Esophagus muscularis mucosa (tissue), 4 donors: ENCODE data around the gene GABPB2.

Source experiments
- CTCF ChIP-seq, 3 experiments: fragments of 200-600 bp in 2 of 3; fragments of 450-650 bp in 1 of 3; sonication (generic) in 2 of 3; IDR thresholded peaks; one replicate each; pipeline ENCODE4 v1.5.1; 2017 to 2019; ENCODE audit warnings: antibody characterized with exemption in 3 of 3, mild to moderate bottlenecking in 2 of 3, moderate library complexity in 1 of 3
- EP300 ChIP-seq: sonication (generic); formaldehyde crosslinking; IDR thresholded peaks from one replicate; pipeline ENCODE4 v1.6.1; 2017; ENCODE audit warnings: antibody characterized with exemption
- POLR2A ChIP-seq: fragments of 450-650 bp; IDR thresholded peaks from one replicate; pipeline ENCODE4 v1.6.1; 2017; ENCODE audit warnings: antibody characterized with exemption, moderate library complexity, mild to moderate bottlenecking, low read depth
- POLR2AphosphoS5 ChIP-seq, 2 donors: sonication (generic); formaldehyde crosslinking; IDR thresholded peaks; one replicate each; pipeline ENCODE4 v1.6.1; 2017; ENCODE audit warnings: antibody characterized with exemption in 2 of 2

GRCh38 chr1:151047925-151048644 is 22.5 kb upstream of the GABPB2 start:
- TF ChIP-seq POLR2A (no peak), CTCF (IDR thresholded peaks at IDR 0.05) (peak in 1 of 3 experiments; percentile 52), EP300 (no peak), POLR2AphosphoS5 (IDR thresholded peaks at IDR 0.05) (peak; percentile 48 to 51)
